HepG2 (cell line): ENCODE results near the gene SGMS1. TPM values are rescaled to one million over a fixed set of nuclear protein-coding genes. Genes with fewer than 3 reads are reported as not detected.

Experiments
- EED ChIP-seq: sonication (generic); formaldehyde crosslinking; IDR thresholded peaks from 2 replicates; pipeline ENCODE4 v1.5.0; 2020; ENCODE audit warnings: mild to moderate bottlenecking, missing genetic modification reagents
- HNRNPH1 ChIP-seq: fragments of 200-400 bp; formaldehyde crosslinking; optimal IDR thresholded peaks from 2 replicates; pipeline ENCODE3; 2017; ENCODE audit warnings: mild to moderate bottlenecking, low read depth, low read length
- MEIS2 ChIP-seq: sonication (generic); formaldehyde crosslinking; IDR thresholded peaks from 2 replicates; pipeline ENCODE4 v1.9.0; 2021; ENCODE audit warnings: mild to moderate bottlenecking, missing genetic modification reagents
- SATB2 ChIP-seq: sonication (generic); formaldehyde crosslinking; IDR thresholded peaks from 2 replicates; pipeline ENCODE4 v1.5.0; 2020; ENCODE audit warnings: missing genetic modification reagents
- SMAD1 ChIP-seq: sonication (generic); formaldehyde crosslinking; IDR thresholded peaks from 2 replicates; pipeline ENCODE4 v1.4.0; 2020; ENCODE audit warnings: missing genetic modification reagents, low read depth, mild to moderate bottlenecking, borderline replicate concordance
- ZNF296 ChIP-seq: sonication (generic); formaldehyde crosslinking; conservative IDR thresholded peaks from 2 replicates; pipeline ENCODE4 v1.5.0; 2020; ENCODE audit warnings: mild to moderate bottlenecking, missing genetic modification reagents
- ZNF367 ChIP-seq: sonication (generic); formaldehyde crosslinking; IDR thresholded peaks from 2 replicates; pipeline ENCODE4 v1.4.0; 2020; ENCODE audit warnings: missing genetic modification reagents, borderline replicate concordance
- ZNF839 ChIP-seq: sonication (generic); formaldehyde crosslinking; IDR thresholded peaks from 2 replicates; pipeline ENCODE4 v1.4.0; 2020; ENCODE audit warnings: missing genetic modification reagents, mild to moderate bottlenecking, borderline replicate concordance
- polyA plus RNA-seq, 8 experiments: library from polyadenylated mRNA; depleted of rRNA in 3 of 8; stranded (reverse) in 7 of 8; unstranded in 1 of 8; fragments of >200 nt; fragmentation: Illumina TruSeq in 4 of 8; extraction: Trizol in 4 of 8; gene quantifications; 2 replicates each; pipeline versions ENCODE4 v1.2.1 to v1.2.3, GENCODE V29; 2011 to 2016; ENCODE audit warnings: low read depth in 4 of 8, missing spikeins in 1 of 8, mixed read lengths in 1 of 8; ENCODE audit not compliant: insufficient read depth in 1 of 8
- total RNA-seq, 5 experiments: library from RNA; depleted of rRNA; stranded (reverse); fragments of >200 nt; fragmentation: Illumina TruSeq; extraction: Trizol; gene quantifications; 2 replicates each; pipeline ENCODE4 v1.2.3, GENCODE V29; 2016; ENCODE audit warnings: low read depth in 1 of 5
- TF ChIP-seq, protein P1 (sequence below): IDR thresholded peaks from 2 replicates; pipeline ENCODE4 v1.6.1; 2018; ENCODE audit warnings: missing genetic modification reagents
- TF ChIP-seq, protein P2 (sequence below): sonication (generic); formaldehyde crosslinking; IDR thresholded peaks from 2 replicates; pipeline ENCODE4 v1.4.0; 2020; ENCODE audit warnings: mild to moderate bottlenecking, missing genetic modification reagents
- TF ChIP-seq, protein P3 (sequence below): sonication (generic); formaldehyde crosslinking; IDR thresholded peaks from 2 replicates; pipeline ENCODE4 v1.9.0; 2021; ENCODE audit warnings: missing genetic modification reagents, borderline replicate concordance
- TF ChIP-seq, protein P4 (sequence below): sonication (generic); formaldehyde crosslinking; IDR thresholded peaks from 2 replicates; pipeline ENCODE4 v1.8.1; 2022; ENCODE audit warnings: mild to moderate bottlenecking, missing genetic modification reagents
- TF ChIP-seq, protein P5 (sequence below): sonication (generic); formaldehyde crosslinking; IDR thresholded peaks from 2 replicates; pipeline ENCODE4 v1.4.0; 2020; ENCODE audit warnings: missing genetic modification reagents

The SGMS1 gene
- total and polyA plus RNA-seq, 2 of the 13 experiments (the other 11 are each of a cell fraction or from before 2014, with no cell fraction given), result 6.5 to 15.1 TPM

DNA sequence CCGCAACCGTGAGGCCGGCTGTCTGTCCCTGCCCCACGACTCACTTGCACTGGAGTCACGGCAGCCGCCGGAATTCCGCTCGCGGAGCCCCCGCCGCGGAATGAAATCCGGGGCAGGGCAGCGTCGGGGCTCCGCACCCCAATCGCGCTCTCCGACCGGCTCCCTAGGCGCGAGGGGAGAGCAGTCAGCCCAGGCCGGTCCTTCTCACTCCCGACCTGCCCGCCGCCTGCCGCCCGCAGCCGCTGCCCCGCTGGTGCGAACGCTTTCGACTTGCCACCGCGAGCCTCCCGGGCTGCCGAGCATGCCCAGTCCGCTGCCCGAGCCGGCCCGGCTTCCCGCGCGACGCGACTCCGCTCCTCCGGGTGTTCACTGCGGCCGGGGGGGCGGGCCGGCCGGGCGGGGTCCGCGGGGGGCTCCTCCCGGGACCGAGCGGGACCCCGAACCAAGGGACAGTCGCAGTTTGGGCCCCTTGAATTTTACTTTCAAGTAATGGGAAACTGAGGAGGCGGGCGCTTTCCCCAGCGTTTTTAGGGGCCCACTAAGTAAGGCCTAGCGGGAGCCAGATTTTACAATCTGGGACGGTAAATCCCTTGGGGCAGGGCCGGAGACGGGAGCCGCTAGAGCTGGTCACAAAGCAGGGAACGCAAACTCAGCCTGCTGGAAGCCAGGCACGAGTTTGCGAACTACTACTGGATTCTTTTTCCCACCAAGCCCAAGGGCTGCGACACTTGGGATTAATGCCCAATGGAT, at the start of gene SGMS1 (continued):
- TF ChIP-seq, protein P1, sequence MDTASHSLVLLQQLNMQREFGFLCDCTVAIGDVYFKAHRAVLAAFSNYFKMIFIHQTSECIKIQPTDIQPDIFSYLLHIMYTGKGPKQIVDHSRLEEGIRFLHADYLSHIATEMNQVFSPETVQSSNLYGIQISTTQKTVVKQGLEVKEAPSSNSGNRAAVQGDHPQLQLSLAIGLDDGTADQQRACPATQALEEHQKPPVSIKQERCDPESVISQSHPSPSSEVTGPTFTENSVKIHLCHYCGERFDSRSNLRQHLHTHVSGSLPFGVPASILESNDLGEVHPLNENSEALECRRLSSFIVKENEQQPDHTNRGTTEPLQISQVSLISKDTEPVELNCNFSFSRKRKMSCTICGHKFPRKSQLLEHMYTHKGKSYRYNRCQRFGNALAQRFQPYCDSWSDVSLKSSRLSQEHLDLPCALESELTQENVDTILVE, result no peak; the same call in 1 of the 2 replicates
- TF ChIP-seq, protein P2, sequence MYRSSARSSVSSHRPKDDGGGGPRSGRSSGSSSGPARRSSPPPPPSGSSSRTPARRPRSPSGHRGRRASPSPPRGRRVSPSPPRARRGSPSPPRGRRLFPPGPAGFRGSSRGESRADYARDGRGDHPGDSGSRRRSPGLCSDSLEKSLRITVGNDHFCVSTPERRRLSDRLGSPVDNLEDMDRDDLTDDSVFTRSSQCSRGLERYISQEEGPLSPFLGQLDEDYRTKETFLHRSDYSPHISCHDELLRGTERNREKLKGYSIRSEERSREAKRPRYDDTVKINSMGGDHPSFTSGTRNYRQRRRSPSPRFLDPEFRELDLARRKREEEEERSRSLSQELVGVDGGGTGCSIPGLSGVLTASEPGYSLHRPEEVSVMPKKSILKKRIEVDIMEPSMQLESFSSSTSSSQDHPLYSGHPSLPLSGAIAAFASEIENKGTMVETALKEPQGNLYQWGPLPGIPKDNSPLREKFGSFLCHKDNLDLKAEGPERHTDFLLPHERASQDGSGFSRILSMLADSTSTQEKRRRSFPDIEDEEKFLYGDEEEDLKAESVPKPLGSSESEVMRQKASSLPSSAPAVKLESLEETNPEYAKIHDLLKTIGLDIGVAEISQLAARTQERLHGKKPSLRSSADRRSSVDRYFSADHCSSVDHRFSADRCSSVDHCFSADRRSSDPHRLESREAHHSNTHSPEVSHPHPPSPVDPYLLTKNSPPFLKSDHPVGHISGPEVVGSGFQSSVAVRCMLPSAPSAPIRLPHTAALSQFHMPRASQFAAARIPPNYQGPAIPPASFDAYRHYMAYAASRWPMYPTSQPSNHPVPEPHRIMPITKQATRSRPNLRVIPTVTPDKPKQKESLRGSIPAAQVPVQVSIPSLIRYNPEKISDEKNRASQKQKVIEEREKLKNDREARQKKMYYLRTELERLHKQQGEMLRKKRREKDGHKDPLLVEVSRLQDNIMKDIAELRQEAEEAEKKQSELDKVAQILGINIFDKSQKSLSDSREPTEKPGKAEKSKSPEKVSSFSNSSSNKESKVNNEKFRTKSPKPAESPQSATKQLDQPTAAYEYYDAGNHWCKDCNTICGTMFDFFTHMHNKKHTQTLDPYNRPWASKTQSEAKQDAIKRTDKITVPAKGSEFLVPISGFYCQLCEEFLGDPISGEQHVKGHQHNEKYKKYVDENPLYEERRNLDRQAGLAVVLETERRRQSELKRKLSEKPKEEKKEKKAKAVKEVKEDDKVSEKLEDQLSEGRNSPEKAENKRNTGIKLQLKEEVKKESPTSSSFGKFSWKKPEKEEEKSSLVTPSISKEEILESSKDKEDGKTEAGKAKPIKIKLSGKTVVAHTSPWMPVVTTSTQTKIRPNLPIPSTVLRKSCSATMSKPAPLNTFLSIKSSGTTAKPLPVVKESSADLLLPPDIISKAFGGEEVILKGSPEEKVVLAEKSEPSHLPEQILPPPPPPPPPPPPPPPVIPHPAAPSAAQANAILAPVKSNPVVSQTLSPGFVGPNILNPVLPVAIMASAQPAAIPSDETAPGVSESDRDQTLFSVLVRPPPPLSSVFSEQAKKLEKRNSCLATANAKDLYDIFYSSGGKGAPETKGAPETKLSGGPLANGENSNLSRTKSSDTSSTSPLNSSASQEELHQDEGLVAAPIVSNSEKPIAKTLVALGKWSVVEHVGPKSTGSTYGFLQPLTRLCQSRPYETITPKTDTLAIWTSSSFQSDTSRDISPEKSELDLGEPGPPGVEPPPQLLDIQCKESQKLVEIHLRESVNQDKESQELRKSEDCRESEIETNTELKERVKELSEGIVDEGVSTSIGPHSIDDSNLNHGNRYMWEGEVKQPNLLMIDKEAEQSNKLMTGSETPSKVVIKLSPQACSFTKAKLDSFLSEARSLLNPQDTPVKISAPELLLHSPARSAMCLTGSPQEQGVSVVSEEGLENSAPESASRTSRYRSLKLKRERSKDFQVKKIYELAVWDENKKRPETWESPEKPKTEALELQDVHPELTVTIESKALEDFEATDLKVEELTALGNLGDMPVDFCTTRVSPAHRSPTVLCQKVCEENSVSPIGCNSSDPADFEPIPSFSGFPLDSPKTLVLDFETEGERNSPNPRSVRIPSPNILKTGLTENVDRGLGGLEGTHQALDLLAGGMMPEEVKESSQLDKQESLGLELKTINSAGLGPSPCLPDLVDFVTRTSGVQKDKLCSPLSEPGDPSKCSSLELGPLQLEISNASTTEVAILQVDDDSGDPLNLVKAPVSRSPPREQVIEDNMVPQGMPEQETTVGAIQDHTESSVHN (CRISPR knock-in tag), result peak; percentile 12; the same call in 1 of the 2 replicates
- TF ChIP-seq HNRNPH1 (no peak), ZNF367 (CRISPR knock-in tag) (no peak; the same call in 1 of the 2 replicates), ZNF296 (CRISPR knock-in tag) (no peak), EED (CRISPR knock-in tag) (0 out of 2 replicates have a peak, but pooled peaks have one; percentile 22), ZNF839 (CRISPR knock-in tag) (no peak), SATB2 (CRISPR knock-in tag) (no peak), SMAD1 (CRISPR knock-in tag) (no peak), MEIS2 (CRISPR knock-in tag) (peak; percentile 45; the same call in 1 of the 2 replicates)
- TF ChIP-seq, protein P3, sequence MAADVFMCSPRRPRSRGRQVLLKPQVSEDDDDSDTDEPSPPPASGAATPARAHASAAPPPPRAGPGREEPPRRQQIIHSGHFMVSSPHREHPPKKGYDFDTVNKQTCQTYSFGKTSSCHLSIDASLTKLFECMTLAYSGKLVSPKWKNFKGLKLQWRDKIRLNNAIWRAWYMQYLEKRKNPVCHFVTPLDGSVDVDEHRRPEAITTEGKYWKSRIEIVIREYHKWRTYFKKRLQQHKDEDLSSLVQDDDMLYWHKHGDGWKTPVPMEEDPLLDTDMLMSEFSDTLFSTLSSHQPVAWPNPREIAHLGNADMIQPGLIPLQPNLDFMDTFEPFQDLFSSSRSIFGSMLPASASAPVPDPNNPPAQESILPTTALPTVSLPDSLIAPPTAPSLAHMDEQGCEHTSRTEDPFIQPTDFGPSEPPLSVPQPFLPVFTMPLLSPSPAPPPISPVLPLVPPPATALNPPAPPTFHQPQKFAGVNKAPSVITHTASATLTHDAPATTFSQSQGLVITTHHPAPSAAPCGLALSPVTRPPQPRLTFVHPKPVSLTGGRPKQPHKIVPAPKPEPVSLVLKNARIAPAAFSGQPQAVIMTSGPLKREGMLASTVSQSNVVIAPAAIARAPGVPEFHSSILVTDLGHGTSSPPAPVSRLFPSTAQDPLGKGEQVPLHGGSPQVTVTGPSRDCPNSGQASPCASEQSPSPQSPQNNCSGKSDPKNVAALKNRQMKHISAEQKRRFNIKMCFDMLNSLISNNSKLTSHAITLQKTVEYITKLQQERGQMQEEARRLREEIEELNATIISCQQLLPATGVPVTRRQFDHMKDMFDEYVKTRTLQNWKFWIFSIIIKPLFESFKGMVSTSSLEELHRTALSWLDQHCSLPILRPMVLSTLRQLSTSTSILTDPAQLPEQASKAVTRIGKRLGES (CRISPR knock-in tag), result no peak; the same call in 1 of the 2 replicates
- TF ChIP-seq, protein P4, sequence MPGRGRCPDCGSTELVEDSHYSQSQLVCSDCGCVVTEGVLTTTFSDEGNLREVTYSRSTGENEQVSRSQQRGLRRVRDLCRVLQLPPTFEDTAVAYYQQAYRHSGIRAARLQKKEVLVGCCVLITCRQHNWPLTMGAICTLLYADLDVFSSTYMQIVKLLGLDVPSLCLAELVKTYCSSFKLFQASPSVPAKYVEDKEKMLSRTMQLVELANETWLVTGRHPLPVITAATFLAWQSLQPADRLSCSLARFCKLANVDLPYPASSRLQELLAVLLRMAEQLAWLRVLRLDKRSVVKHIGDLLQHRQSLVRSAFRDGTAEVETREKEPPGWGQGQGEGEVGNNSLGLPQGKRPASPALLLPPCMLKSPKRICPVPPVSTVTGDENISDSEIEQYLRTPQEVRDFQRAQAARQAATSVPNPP (CRISPR knock-in tag), result no peak
- TF ChIP-seq, protein P5, sequence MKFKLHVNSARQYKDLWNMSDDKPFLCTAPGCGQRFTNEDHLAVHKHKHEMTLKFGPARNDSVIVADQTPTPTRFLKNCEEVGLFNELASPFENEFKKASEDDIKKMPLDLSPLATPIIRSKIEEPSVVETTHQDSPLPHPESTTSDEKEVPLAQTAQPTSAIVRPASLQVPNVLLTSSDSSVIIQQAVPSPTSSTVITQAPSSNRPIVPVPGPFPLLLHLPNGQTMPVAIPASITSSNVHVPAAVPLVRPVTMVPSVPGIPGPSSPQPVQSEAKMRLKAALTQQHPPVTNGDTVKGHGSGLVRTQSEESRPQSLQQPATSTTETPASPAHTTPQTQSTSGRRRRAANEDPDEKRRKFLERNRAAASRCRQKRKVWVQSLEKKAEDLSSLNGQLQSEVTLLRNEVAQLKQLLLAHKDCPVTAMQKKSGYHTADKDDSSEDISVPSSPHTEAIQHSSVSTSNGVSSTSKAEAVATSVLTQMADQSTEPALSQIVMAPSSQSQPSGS, result 0 out of 2 replicates have a peak, but pooled peaks have one; percentile 11
